Measurements from ENCODE around the gene KIAA0408.

DNA sequence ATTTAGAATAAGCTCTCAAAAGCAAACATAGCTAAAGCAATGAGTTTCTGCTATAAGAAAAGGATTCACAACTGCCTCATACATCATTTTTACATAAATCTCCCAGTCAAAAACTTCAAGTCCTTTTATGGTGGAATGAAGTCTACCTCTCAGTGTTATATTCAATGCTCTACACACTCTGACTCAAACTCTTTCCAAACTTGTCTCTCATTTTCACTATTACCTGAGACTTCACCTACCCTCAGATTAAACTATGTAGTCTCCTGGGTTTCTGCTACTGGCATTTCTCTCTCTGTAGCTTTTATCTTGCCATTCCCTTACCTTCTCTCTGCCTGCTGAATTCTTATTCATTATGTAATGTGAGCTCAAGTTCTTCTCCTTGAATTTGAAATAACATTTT lies 11.4 kb downstream of the KIAA0408 start:
- TF ChIP-seq, protein P1, sequence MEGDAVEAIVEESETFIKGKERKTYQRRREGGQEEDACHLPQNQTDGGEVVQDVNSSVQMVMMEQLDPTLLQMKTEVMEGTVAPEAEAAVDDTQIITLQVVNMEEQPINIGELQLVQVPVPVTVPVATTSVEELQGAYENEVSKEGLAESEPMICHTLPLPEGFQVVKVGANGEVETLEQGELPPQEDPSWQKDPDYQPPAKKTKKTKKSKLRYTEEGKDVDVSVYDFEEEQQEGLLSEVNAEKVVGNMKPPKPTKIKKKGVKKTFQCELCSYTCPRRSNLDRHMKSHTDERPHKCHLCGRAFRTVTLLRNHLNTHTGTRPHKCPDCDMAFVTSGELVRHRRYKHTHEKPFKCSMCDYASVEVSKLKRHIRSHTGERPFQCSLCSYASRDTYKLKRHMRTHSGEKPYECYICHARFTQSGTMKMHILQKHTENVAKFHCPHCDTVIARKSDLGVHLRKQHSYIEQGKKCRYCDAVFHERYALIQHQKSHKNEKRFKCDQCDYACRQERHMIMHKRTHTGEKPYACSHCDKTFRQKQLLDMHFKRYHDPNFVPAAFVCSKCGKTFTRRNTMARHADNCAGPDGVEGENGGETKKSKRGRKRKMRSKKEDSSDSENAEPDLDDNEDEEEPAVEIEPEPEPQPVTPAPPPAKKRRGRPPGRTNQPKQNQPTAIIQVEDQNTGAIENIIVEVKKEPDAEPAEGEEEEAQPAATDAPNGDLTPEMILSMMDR (IDR thresholded peaks at IDR 0.05 in 2 of 3, conservative IDR thresholded peaks at IDR 0.05 in 1 of 3; ENCODE audit: borderline replicate concordance in 1 of 3, insufficient read depth in 1 of 3, low read depth in 2 of 3, low read length in 2 of 3) = no peak
- TF ChIP-seq, protein P2, sequence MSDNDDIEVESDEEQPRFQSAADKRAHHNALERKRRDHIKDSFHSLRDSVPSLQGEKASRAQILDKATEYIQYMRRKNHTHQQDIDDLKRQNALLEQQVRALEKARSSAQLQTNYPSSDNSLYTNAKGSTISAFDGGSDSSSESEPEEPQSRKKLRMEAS (IDR thresholded peaks at IDR 0.05) = no peak
- TF ChIP-seq EZH2phosphoT487 (IDR thresholded peaks at IDR 0.05; ENCODE audit: borderline replicate concordance) (no peak), POLR2A (IDR thresholded peaks at IDR 0.05; ENCODE audit: borderline replicate concordance, extremely low read depth, insufficient read depth, insufficient read length) (no peak), EZH2 (IDR thresholded peaks at IDR 0.05) (no peak), CEBPB (IDR thresholded peaks at IDR 0.05; ENCODE audit: low read depth) (no peak), EGR1 (IDR thresholded peaks at IDR 0.05; ENCODE audit: low read depth) (no peak), CBX3 (IDR thresholded peaks at IDR 0.05; ENCODE audit: low read depth) (no peak), JUND (IDR thresholded peaks at IDR 0.05) (no peak)
